H9 (cell line): ENCODE data around the gene ADCK2. TPM values are rescaled to one million over a fixed set of nuclear protein-coding genes. Genes with fewer than 3 reads are reported as not detected.

ENCODE experiments used
- DNase-seq: peaks from one replicate; pipeline ENCODE4 v3.0.0-alpha.2; 2017
- H2AFZ ChIP-seq: one replicate; pipeline ENCODE4 v1.6.1; 2013; ENCODE audit warnings: mild to moderate bottlenecking, low read length, control low read depth, moderate library complexity
- H2AK5ac ChIP-seq: 2 replicates; pipeline ENCODE4 v1.6.1; 2013; ENCODE audit warnings: low read length, control low read depth, mixed read lengths; ENCODE audit not compliant: insufficient read length
- H2BK120ac ChIP-seq: one replicate; pipeline ENCODE4 v1.6.1; 2013; ENCODE audit warnings: low read depth, mild to moderate bottlenecking, low read length, control low read depth, inconsistent platforms; ENCODE audit not compliant: poor library complexity, severe bottlenecking
- H2BK12ac ChIP-seq: 2 replicates; pipeline ENCODE4 v1.6.1; 2013; ENCODE audit warnings: low read length, control low read depth, mixed read lengths, low read depth; ENCODE audit not compliant: insufficient read length
- H2BK15ac ChIP-seq: 2 replicates; pipeline ENCODE4 v1.6.1; 2013; ENCODE audit warnings: low read depth, low read length, control low read depth
- H2BK20ac ChIP-seq: one replicate; pipeline ENCODE4 v1.6.1; 2013; ENCODE audit warnings: low read depth, mild to moderate bottlenecking, low read length, control low read depth, inconsistent platforms; ENCODE audit not compliant: poor library complexity, severe bottlenecking
- H2BK5ac ChIP-seq: 2 replicates; pipeline ENCODE4 v1.6.1; 2013; ENCODE audit warnings: low read length, control low read depth, mixed read lengths; ENCODE audit not compliant: insufficient read length
- H3K14ac ChIP-seq: 2 replicates; pipeline ENCODE4 v1.6.1; 2013; ENCODE audit warnings: low read length, control low read depth; ENCODE audit not compliant: insufficient read depth
- H3K18ac ChIP-seq: 2 replicates; pipeline ENCODE4 v1.6.1; 2013; ENCODE audit warnings: low read depth, mild to moderate bottlenecking, mixed read lengths, low read length, control low read depth; ENCODE audit not compliant: insufficient read length
- H3K23ac ChIP-seq: 2 replicates; pipeline ENCODE4 v1.6.1; 2013; ENCODE audit warnings: low read length, control low read depth, mixed read lengths, low read depth; ENCODE audit not compliant: insufficient read length
- H3K23me2 ChIP-seq: 2 replicates; pipeline ENCODE4 v1.6.1; 2013; ENCODE audit warnings: low read depth, mild to moderate bottlenecking, mixed read lengths, low read length, control low read depth; ENCODE audit not compliant: insufficient read length, poor library complexity, severe bottlenecking
- H3K27ac ChIP-seq: 2 replicates; pipeline ENCODE4 v1.5.1; 2013; ENCODE audit warnings: low read length, control low read depth, mixed read lengths, low read depth; ENCODE audit not compliant: insufficient read length
- H3K27me3 ChIP-seq: 2 replicates; pipeline ENCODE4 v1.6.1; 2013; ENCODE audit warnings: low read length, control low read depth, inconsistent platforms; ENCODE audit not compliant: insufficient read depth
- H3K4ac ChIP-seq: 2 replicates; pipeline ENCODE4 v1.6.1; 2013; ENCODE audit warnings: low read depth, mild to moderate bottlenecking, control low read depth, inconsistent platforms, low read length, moderate library complexity
- H3K4me1 ChIP-seq: 2 replicates; pipeline ENCODE4 v1.6.1; 2013; ENCODE audit warnings: low read length, control low read depth, inconsistent platforms; ENCODE audit not compliant: insufficient read depth
- H3K4me2 ChIP-seq: 2 replicates; pipeline ENCODE4 v1.6.1; 2013; ENCODE audit warnings: low read length, control low read depth, mixed read lengths; ENCODE audit not compliant: insufficient read length, insufficient read depth
- H3K56ac ChIP-seq: 2 replicates; pipeline ENCODE4 v1.6.1; 2013; ENCODE audit warnings: low read depth, mild to moderate bottlenecking, mixed read lengths, low read length, control low read depth; ENCODE audit not compliant: insufficient read length
- H3K79me1 ChIP-seq: 2 replicates; pipeline ENCODE4 v1.6.1; 2013; ENCODE audit warnings: low read depth, mild to moderate bottlenecking, moderate library complexity, low read length, control low read depth, inconsistent platforms; ENCODE audit not compliant: insufficient read depth, poor library complexity, severe bottlenecking
- H3K79me2 ChIP-seq: 2 replicates; pipeline ENCODE4 v1.6.1; 2013; ENCODE audit warnings: low read length, control low read depth, inconsistent platforms; ENCODE audit not compliant: insufficient read depth
- H3K9ac ChIP-seq: 2 replicates; pipeline ENCODE4 v1.6.1; 2013; ENCODE audit warnings: low read length, control low read depth, mixed read lengths; ENCODE audit not compliant: insufficient read length; ENCODE audit errors: extremely low read depth
- H3K9me3 ChIP-seq: one replicate; pipeline ENCODE4 v1.6.1; 2013; ENCODE audit warnings: low read depth, low read length, inconsistent platforms; ENCODE audit not compliant: control insufficient read depth
- H3T11ph ChIP-seq: one replicate; pipeline ENCODE4 v1.6.1; 2013; ENCODE audit warnings: mild to moderate bottlenecking, low read length, control low read depth, inconsistent platforms
- H4K20me1 ChIP-seq: one replicate; pipeline ENCODE4 v1.6.1; 2013; ENCODE audit not compliant: control insufficient read depth, insufficient read length, insufficient read depth
- H4K5ac ChIP-seq: 2 replicates; pipeline ENCODE4 v1.6.1; 2013; ENCODE audit warnings: low read depth, mild to moderate bottlenecking, mixed read lengths, low read length, control low read depth; ENCODE audit not compliant: insufficient read length
- H4K8ac ChIP-seq: replicated peaks from 2 replicates; pipeline ENCODE4 v1.6.1; 2013; ENCODE audit warnings: low read length, control low read depth, mixed read lengths, low read depth; ENCODE audit not compliant: insufficient read length
- H4K91ac ChIP-seq: 2 replicates; pipeline ENCODE4 v1.6.1; 2013; ENCODE audit warnings: low read depth, mild to moderate bottlenecking, moderate library complexity, mixed read lengths, low read length, control low read depth; ENCODE audit not compliant: insufficient read length
- H3K27ac Mint-ChIP-seq, 3 experiments: 2 replicates in 2 of 3; 3 replicates in 1 of 3; pipeline ENCODE4 v1.8.0; 2020 to 2021; ENCODE audit warnings: mixed read lengths in 3 of 3, mild to moderate bottlenecking in 1 of 3, moderate library complexity in 1 of 3
- H3K27me3 Mint-ChIP-seq: 2 replicates; pipeline ENCODE4 v1.8.0; 2021; ENCODE audit warnings: low read depth, mild to moderate bottlenecking, moderate library complexity, mixed read lengths
- H3K36me3 Mint-ChIP-seq, 3 experiments: 2 replicates in 2 of 3; 3 replicates in 1 of 3; pipeline ENCODE4 v1.8.0; 2020 to 2021; ENCODE audit warnings: low read depth in 3 of 3, mixed read lengths in 3 of 3; ENCODE audit not compliant: insufficient read depth in 1 of 3
- H3K4me1 Mint-ChIP-seq, 2 experiments: 2 replicates each; pipeline ENCODE4 v1.8.0; 2020; ENCODE audit warnings: mixed read lengths in 2 of 2
- H3K4me3 Mint-ChIP-seq, 2 experiments: 2 replicates in 1 of 2; 3 replicates in 1 of 2; pipeline ENCODE4 v1.8.0; 2020 to 2021; ENCODE audit warnings: mild to moderate bottlenecking in 2 of 2, mixed read lengths in 2 of 2, moderate library complexity in 1 of 2
- H3K9me3 Mint-ChIP-seq, 2 experiments: 2 replicates in 1 of 2; 3 replicates in 1 of 2; pipeline ENCODE4 v1.8.0; 2020; ENCODE audit warnings: mild to moderate bottlenecking in 2 of 2, mixed read lengths in 2 of 2, moderate library complexity in 1 of 2
- WGBS: extraction: QIAGEN DNeasy Blood & Tissue Kit; methylation state at CpG from one replicate; pipeline ENCODE4 v1.1.7; 2013; ENCODE audit warnings: missing lambda C conversion rate, low lambda C conversion rate, mixed read lengths; ENCODE audit not compliant: insufficient read length; ENCODE audit errors: extremely low coverage; 5-methylcytosine and 5-hydroxymethylcytosine counted together
- total RNA-seq: library from RNA; stranded (reverse); gene quantifications from 2 replicates; pipeline ENCODE4 v1.2.1, GENCODE V29; 2021
- TF ChIP-seq, protein P1 (sequence below): fragments of 200-600 bp; sonication (generic); conservative IDR thresholded peaks from 3 replicates; pipeline ENCODE4 v1.8.0; 2021; ENCODE audit warnings: antibody characterized with exemption, mild to moderate bottlenecking

Gene ADCK2
- total RNA-seq, 1 experiment from 2014 or later = 12.4 TPM

DNA sequence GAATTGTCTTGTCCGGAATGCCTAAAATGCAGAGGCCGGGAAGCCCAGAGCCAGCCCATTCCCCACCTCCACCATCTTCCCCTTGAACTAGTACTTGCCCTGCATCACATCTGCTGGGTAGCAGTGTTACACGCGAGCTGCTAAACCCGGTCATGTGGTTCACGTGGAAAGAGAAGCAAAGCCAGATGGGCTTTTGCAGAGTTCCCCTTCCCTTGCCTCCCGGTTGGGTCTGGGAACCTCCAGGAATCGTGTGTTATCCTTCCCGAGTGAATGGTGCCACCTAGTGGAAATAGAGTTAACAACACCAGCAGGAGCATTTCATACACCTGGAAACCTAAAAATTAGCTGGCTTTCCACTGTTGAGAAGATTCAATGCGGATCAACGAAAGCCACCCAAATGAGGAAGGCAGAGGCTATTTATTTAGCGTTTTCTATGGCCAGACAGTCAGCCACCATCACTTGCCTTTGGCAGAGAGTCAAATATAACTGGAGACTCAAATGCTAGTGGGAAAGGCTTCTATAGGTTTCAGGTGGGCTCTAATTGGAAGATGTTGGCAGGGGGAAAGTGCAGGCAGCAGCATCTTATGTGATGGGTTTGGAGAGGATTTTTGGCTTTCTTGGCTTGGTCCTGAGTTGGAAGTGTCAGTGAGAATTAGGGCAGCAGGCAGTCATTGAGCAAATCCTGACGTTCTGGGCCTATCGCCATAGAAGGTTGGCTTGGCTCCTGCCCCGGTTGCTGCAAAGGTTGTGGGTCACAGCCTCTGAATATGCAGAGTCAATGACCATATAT lies 19.2 kb upstream of the ADCK2 start:
- Histone ChIP-seq H2BK15ac (no peak overlapping the region), H3T11ph (no peak overlapping the region), H4K8ac (no peak overlapping the region), H3K14ac (no peak overlapping the region), H3K56ac (no peak overlapping the region), H3K27ac (no peak overlapping the region), H4K5ac (no peak overlapping the region), H2AK5ac (no peak overlapping the region), H2BK20ac (no peak overlapping the region), H3K23me2 (no peaks in the 10 kb centered on the region), H3K9ac (no peak overlapping the region), H3K79me2 (no peaks in the 10 kb centered on the region), H2BK120ac (no peak overlapping the region), H3K4ac (no peak overlapping the region), H3K23ac (no peak overlapping the region), H4K91ac (no peak overlapping the region), H2BK5ac (no peak overlapping the region), H2AFZ (peak overlapping the region; percentile 57), H3K18ac (no peak overlapping the region), H3K79me1 (no peaks in the 10 kb centered on the region), H3K27me3 (no peaks in the 10 kb centered on the region), H4K20me1 (no peaks in the 10 kb centered on the region), H3K9me3 (no peaks in the 10 kb centered on the region), H2BK12ac (no peak overlapping the region), H3K4me2 (no peak overlapping the region), H3K4me1 (no peaks in the 10 kb centered on the region)
- Mint-ChIP-seq H3K9me3 (peaks cover 2 to 3% of the 10 kb centered on the region in 2 experiments; a peak in 2 of 5 replicates), H3K27ac (no peak overlapping the region), H3K27me3 (peaks cover 8% of the 10 kb centered on the region), H3K4me3 (no peak overlapping the region; a peak in 1 of 5 replicates), H3K36me3 (no peaks in the 10 kb centered on the region), H3K4me1 (peaks cover 8 to 10% of the 10 kb centered on the region in 2 experiments; a peak in 3 of 4 replicates)
- TF ChIP-seq, protein P1, sequence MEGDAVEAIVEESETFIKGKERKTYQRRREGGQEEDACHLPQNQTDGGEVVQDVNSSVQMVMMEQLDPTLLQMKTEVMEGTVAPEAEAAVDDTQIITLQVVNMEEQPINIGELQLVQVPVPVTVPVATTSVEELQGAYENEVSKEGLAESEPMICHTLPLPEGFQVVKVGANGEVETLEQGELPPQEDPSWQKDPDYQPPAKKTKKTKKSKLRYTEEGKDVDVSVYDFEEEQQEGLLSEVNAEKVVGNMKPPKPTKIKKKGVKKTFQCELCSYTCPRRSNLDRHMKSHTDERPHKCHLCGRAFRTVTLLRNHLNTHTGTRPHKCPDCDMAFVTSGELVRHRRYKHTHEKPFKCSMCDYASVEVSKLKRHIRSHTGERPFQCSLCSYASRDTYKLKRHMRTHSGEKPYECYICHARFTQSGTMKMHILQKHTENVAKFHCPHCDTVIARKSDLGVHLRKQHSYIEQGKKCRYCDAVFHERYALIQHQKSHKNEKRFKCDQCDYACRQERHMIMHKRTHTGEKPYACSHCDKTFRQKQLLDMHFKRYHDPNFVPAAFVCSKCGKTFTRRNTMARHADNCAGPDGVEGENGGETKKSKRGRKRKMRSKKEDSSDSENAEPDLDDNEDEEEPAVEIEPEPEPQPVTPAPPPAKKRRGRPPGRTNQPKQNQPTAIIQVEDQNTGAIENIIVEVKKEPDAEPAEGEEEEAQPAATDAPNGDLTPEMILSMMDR = peak; percentile 90
- DNase-seq = peak; percentile 77
- WGBS = no CpG with 5 or more reads among the region's 15 CpGs
